NCI-H2196 (cell line): ENCODE data around the gene CD52.
A peak's percentile ranks its signal among the peaks of the same experiment; 100 is the strongest.

ENCODE experiments used
- DNase-seq: peaks from one replicate; lab custom pipeline; 2025; ENCODE audit not compliant: unreplicated experiment; lab: John Stamatoyannopoulos, UW

Gene CD52

DNA sequence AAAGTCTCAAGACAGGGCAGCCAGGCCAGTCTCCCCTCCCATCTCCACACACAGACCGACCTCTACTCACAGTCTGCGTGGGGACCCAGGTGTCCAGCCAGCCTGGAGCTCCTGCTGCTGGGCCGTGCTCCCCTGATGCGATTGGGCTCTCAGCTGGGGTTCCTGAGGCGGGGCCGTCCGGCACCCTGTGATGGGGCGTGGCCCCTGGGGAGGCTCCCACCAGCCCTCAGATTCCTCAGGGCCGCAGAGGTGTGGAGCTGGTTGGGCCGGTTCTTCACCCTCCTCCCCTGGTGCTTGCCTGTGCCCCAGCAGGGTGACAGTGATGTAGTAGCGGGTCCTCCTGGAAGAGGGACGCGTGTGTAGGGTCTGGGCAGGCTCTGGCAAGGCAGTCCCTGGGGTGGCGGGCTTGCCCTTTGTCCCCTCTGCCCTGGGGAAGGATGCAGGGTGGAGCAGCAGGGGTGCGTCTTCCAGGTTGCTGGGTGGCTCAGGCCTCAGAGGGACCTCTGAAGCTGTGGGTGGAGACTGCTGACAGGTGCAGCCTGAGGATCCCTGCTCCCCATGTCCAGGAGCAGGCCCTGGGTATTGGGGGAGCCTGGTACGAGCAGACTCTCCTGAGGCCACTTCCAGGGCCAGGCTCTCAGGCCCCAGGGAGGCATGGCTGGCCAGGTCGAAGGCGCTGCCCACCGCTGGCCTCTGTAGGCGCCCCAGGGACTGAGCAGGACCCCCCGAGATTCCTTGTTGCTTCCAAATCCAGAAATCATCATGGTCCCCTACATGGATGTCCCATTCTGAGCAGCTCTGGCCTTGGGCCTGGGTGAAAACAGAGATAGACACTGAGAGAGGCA lies 36.4 kb downstream of the CD52 start, which contains the start of gene CRYBG2:
Gene CRYBG2, minus strand, starts transcription at position 155 of the 845 bp plus-strand sequence. CDS start 7,473 bp downstream, outside the sequence.
- no peak for DNase-seq

DNA sequence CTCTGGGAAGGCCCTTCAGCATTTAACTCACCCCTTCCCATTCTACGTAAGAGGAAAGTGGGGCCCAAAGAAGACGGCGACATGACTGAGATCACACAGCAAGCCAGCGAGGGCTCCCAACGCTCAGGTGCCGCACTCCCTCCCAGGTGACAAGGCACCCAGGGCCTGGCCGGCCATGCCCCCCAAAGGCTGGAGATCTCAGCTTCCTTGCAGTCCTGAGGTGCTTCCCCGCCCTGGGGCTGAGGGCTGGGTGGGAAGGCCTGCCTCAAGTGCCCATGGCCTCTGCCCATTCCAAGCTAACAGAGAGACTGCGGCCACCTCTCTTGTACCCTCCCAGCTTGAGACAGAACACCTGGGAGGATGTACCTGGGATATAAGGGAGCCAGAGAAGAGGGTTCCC lies 37.2 kb downstream of the CD52 start:
- no peak for DNase-seq

DNA sequence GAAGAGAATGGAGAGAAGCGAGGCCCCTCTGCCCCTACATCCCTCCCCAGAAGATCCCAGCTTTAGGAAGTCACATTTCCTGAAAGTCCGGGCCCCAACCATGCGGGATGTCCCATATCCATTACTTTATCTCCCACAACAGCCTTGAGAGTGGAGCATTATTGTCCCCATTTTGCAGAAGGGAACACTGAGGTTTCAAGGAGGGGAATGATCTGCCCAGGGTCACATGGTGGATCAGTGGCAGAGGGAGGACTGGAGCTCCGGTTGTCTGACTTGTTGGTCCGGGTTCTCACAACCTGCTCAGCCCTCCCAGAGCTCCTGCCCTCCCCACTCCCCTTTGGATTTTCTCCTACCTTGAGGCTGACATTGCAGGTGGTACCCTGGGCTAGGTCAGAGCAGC lies 38.3 kb downstream of the CD52 start:
- no peak for DNase-seq

DNA sequence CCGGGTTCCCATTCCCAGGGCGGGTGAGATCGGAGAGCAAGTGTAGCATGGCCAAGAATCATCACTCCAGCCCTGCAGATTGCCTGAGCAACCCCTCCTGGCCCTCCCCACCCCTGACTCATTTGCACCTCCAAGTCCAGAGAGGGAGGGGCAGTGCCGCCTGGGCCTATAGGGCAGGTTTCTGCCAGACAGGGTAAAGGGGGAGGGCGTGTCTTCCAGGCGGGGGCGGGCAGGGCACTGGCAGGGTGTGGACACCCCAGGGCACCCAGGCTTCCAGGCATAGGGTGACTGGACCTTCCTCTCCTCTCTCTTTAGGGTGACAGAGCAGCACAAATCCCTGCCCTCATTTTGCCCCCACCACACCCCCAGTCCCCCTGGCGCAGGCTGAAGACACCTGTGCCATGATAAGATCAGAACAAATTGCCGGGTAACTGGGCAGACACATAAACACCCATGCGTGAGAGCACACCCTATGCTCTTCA lies 39.4 kb downstream of the CD52 start:
- DNase-seq: no peak

DNA sequence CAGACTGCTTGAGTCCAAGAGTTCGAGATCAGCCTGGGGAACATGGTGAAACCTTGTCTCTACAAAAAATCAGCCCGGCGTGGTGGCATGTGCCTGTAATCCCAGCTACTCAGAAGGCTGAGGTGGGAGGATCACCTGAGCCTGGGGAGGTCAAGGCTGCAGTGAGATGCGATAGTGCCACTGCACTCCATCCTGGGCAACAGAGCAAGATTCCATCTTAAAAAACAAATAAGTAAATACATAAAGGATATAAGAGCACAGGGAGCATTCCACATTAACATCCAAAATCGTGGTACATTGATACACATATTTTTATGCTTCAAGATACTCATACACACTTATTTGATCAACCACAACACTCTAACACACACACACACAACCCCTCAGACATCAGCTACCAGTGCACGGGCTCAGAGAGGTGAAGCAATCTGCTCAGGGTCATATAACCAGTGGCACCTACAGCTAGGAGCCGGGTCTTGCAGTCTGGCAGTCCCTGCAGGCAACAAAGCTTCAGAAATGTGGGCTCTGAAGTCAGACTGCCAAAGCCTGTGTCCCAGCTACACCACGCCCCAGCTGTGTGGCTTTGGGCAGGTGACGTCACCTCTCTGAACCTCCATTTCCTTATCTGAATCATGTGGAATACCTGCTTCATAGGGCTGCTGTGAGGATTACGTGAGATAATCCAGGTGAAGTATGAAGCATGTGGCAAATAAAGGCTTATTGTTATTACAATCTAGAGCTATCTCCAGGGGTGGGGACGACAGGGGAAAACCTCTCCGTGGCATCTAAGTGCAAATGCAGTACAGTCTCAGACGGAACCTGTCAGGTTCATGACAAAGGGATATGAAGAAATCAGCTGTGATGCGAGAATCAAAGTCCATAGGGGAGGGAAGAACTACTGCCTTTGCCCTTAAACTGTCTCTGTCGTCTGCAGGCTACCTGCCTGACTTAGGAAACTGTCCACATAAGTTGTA lies 40.9 kb downstream of the CD52 start:
- DNase-seq: no peak

DNA sequence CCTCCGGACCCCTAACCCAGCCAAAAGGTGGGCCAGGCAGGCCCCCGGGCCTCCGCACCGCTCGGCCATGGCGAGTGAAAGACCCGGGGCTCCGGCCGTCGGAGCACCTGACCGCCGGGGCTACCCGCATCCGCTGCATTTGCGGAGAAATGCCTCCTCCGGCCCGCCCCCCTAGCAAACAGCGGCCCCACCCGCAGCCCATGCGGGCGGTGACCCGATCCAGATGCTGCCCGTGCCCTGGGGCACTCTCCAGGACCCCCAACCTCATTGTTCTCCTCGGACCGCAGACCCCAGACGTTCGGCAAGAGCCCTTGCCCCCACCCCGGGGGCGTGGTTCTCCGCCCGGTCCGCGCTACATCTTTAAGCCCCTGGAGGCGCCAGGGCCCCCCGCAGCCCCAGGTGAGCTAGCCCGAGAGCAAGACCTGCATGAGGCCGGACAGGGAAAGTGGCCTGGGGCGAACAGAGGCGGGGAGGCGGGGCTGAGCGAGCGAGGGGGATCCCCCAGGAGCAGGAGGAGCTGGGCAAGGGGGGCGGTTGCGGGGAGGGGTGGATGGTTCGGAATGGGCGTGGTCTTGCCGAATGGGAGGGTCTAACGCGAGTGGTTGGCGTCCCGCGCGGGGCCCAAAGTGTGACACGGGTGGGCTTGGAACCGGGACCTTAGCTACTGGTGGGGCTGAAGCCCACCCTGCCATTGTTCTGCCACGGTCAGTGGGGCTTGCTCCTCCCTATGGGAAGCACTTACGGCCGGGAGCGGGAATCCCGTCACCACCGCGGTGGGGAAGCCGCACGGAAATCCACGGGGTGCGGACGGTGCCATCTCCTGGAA lies 42.4 kb downstream of the CD52 start:
- DNase-seq: no peak

DNA sequence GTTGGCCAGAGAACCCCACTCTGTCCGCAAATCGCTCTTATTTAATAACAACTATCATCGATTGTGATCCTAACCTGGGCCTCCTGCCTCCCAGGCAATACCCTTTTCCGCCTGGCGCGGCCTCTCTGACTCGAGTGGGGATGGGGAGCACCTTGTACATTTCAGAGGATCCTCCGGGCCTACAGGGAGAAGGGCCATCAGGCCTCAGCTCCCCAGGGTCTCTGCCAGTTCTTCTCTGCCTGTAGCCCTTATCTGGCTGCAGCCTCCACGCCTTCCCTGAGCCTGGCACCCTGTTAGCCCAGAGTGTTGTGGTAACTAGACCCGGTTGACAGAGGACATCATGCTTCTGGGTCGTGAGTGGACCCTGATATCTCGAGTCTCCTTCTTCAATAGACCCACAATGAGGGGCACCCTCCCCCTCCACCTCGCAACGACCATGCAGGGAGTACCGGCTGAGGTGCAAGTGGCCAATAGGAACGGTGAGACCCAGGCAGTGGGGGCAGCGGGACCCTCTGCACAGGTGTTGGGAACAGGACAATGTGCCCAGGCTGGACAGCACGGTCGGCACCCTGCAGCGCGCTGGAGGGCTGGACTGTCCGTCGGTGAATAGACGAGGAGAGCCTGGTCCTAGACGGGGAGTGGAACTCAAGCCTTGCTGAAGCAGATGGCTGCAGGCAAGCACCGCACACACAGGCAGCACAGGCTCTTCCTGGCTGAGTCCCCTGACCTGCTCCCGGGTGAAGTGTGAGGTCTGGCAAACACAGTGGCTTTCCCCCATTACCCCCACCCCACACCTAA lies 43.2 kb downstream of the CD52 start:
- no peak for DNase-seq

DNA sequence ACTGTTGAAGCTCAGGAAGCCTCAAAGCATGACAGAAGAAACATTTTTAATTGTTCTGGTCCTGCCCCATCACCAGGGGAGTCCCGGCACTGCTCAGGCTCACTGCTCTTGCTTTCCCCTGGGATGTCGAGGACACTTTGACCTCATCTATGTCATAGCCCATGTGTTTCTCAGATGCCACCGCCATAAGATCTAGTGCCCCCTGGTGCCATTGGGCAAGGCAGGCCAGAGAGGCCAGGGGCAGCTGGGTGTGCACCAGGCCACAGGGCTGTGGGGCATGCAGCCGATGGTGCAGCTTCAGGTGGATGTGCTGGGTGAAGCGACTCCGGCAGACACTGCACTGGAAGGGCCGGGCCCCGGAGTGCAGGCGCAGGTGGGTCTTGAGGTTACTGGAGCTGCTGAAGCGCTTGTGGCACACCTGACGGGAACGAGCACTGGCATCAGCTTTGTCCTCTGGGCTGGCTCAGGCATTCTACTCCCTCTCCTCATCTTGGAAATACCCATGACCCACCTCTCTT lies 43.9 kb downstream of the CD52 start:
- DNase-seq: no peak

DNA sequence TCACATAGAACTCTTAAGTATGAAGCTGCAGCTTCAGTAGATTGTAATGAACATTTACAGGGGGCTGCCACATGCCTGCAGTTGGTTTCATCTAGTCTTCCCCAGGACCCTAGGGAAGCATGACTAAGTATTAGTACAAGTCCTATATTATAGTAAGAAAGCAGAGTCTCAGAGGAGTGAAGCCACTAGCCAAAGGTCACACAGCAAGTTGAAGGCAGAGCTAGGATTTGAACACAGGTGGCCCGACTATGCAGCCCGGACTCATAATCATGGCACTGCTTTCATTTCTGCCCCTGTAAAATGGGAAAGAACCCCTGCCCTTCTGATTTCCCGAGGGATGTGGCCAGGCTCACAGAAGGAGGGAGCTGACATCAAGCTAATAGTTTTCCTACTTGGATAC lies 44.6 kb downstream of the CD52 start:
- DNase-seq: no peak

DNA sequence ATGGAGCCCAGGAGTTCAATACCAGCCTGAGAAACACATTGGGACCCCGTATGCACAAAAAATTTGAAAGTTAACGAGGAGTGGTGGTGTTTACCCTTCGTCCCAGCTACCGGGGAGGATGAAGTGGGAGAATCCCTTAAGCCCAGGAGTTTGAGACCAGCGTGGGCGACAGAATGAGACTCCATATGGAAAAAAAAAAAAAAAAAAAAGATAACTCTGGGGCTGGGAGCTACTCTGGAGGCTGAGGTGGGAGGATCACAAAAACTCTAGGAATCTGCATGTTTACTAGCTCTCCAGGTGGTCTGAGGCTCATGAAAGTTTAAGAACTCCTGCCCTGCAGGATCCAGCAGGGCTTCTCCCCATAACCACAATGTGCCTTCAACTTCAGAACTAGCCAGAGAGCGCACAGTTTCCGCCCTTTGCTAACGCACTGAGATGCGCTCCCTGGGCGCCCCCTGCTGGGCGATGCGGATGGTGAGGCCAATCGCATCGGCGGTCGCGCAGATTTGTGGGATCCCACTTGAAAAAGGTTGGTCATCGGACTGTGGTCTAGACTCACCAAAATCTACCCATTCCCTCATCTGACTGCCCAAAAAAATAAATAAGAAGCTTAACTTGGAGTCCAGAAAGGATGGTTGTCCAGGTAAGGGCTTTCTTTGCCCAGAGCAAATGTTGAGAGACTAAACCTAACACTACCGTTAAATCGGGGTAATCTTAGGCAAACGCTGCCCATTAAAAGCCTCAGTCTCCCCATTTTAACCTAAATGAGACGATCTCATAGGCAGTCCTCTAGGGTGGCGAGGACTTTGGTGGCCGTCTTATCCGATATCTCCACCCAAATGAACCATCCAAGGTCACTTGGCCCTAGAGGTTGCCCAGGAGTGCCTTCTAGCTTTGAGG lies 46.0 kb downstream of the CD52 start:
- peak; percentile 34 for DNase-seq

DNA sequence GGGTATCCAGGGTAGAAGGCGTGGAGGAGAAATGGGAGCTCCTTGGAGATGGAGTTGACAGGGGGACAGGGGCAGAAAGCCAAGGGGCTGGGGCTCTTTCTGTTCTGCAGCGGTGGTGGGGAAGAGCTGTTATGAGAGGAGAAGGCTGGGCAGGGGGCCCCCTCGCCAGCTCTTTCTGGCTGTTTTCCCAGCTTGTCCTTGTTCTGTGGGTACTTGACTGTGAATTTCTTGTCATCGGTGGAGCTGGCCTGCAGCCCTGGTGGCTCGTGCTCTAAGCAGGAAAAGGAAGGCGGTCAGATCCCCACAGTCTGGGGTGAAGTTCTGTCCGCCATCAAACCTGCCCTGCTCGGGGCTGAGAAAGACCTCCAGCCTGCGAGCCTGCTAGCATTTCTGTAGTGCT lies 47.2 kb downstream of the CD52 start:
- no peak for DNase-seq

DNA sequence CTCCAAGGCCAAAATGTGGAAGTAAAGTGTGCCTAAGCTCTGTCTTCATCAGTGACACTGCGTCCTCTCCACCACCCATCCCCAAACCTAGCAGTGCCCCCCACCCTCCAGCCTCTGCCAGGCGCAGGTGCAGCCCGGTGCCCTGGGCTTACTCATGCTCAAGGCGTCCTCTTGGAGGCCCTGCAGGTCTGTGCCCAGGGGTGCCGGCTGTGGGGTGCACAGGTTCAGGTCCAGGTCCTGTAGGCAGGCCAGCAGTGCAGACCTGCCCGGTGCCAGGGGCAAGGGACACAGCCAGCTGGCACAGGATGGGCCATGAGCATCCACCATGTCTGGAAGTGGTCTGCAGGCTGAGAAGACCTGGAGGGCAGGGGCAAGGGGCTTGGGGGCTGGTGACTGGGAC lies 49.7 kb downstream of the CD52 start:
- no peak for DNase-seq

DNA sequence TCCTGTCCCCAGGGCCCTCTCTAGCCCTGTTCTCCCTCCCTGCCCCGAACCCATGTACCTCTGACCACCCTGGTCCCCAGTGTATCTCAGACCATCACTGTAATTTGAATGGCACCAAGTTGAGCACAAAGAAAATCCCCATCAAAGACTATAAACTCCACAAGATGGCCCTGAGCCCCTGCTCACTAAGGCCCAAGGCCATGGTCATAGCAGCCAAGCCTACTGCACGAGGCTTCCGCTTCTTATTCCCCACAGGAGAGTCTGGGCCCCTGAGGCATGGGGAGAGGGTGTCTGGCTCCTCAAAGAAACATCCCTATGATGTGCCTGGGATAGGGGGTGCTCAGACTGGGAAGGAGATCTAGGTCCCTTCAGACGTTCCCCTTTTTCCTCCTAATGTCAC lies 50.2 kb downstream of the CD52 start:
- no peak for DNase-seq

DNA sequence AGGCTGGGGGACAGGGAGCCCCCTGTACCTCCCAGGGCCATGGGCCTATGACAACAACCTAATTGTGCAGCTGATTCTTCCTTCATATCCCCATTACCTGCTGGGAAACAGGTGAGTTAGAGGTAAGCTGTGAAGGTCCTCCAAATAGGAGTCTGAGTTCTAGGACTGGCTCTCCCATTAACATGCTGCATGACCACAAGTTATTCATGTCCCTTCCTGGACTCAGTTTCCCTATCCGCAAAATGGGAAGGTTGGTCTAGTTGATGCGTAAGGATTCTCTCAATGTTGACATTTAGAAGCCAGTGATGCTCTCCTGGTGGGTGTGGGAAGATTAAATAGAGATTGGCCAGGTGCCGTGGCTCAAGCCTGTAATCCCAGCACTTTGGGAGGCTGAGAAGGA lies 50.7 kb downstream of the CD52 start:
- no peak for DNase-seq
